IMR-90 (cell line): ENCODE measurements around the gene HIVEP3. TPM values are rescaled to one million over a fixed set of nuclear protein-coding genes. Genes with fewer than 3 reads are reported as not detected.

ENCODE experiments used
- ATAC-seq: fragments of 200-7000 bp; cut with Tn5 transposase; 2 replicates; pipeline ENCODE4 v1.9.1; 2020; ENCODE audit warnings: low read depth, mild to moderate bottlenecking, moderate library complexity
- BruUV-seq: library from RNA; stranded (reverse); fragments of 400-500 nt; replicated peaks from 2 replicates; lab custom pipeline; 2021; lab: Mats Ljungman, UMichigan
- CTCF ChIA-PET: fragments of 300-600 bp; formaldehyde crosslinking; extraction: SDS; loops from one replicate; lab custom pipeline; 2021; ENCODE audit warnings: antibody characterized with exemption; lab: Yijun Ruan, JAX
- POLR2A ChIA-PET: fragments of 300-600 bp; sonication (Branson Sonifier 250); formaldehyde crosslinking; loops from one replicate; lab custom pipeline; 2022; ENCODE audit warnings: antibody characterized with exemption; ENCODE audit not compliant: unreplicated experiment; lab: Charles Lee
- DNase-seq: peaks from one replicate; pipeline ENCODE4 v3.0.0; 2013
- H2AFZ ChIP-seq: replicated peaks from 2 replicates; pipeline ENCODE3; 2013; ENCODE audit warnings: low read length, mild to moderate bottlenecking; ENCODE audit not compliant: poor library complexity
- H2AK5ac ChIP-seq: 2 replicates; pipeline ENCODE4 v1.6.1; 2013; ENCODE audit warnings: low read depth, low read length, inconsistent platforms
- H2AK9ac ChIP-seq: replicated peaks from 2 replicates; pipeline ENCODE3; 2013; ENCODE audit warnings: mild to moderate bottlenecking, low read depth, low read length, moderate library complexity; ENCODE audit not compliant: poor library complexity
- H2BK120ac ChIP-seq: 2 replicates; pipeline ENCODE4 v1.6.1; 2013; ENCODE audit warnings: low read depth, low read length, inconsistent platforms
- H2BK15ac ChIP-seq: 3 replicates; pipeline ENCODE4 v1.6.1; 2013; ENCODE audit warnings: low read depth, low read length, inconsistent platforms
- H2BK20ac ChIP-seq: 2 replicates; pipeline ENCODE4 v1.6.1; 2013; ENCODE audit warnings: low read depth, mild to moderate bottlenecking, inconsistent platforms, low read length, moderate library complexity
- H2BK5ac ChIP-seq: 2 replicates; pipeline ENCODE4 v1.6.1; 2013; ENCODE audit warnings: mild to moderate bottlenecking, low read depth, low read length, inconsistent platforms; ENCODE audit not compliant: poor library complexity, severe bottlenecking
- H3K14ac ChIP-seq: replicated peaks from 2 replicates; pipeline ENCODE4 v1.6.1; 2013; ENCODE audit warnings: low read depth, low read length, inconsistent platforms
- H3K18ac ChIP-seq: 2 replicates; pipeline ENCODE4 v1.6.1; 2013; ENCODE audit warnings: low read depth, low read length, control low read depth
- H3K23ac ChIP-seq: 2 replicates; pipeline ENCODE4 v1.6.1; 2013; ENCODE audit warnings: low read depth, low read length, inconsistent platforms
- H3K27ac ChIP-seq: 2 replicates; pipeline ENCODE4 v1.5.1; 2013; ENCODE audit warnings: mild to moderate bottlenecking, control low read depth, low read length; ENCODE audit not compliant: insufficient read depth
- H3K27me3 ChIP-seq: 2 replicates; pipeline ENCODE4 v1.6.1; 2013; ENCODE audit warnings: low read length; ENCODE audit not compliant: control insufficient read depth, insufficient read depth
- H3K36me3 ChIP-seq: 2 replicates; pipeline ENCODE4 v1.6.1; 2013; ENCODE audit warnings: low read length, mixed read lengths; ENCODE audit not compliant: control insufficient read depth, insufficient read depth
- H3K4ac ChIP-seq: 2 replicates; pipeline ENCODE4 v1.6.1; 2013; ENCODE audit warnings: low read depth, low read length, inconsistent platforms
- H3K4me1 ChIP-seq: 2 replicates; pipeline ENCODE4 v1.6.1; 2013; ENCODE audit warnings: low read length, mixed read lengths; ENCODE audit not compliant: control insufficient read depth, insufficient read depth
- H3K4me2 ChIP-seq: 2 replicates; pipeline ENCODE4 v1.6.1; 2013; ENCODE audit warnings: low read depth, mild to moderate bottlenecking, control low read depth, low read length, moderate library complexity
- H3K4me3 ChIP-seq: 2 replicates; pipeline ENCODE4 v1.5.1; 2013; ENCODE audit warnings: low read depth, mild to moderate bottlenecking, control low read depth, low read length, moderate library complexity; ENCODE audit not compliant: insufficient read depth
- H3K56ac ChIP-seq: 2 replicates; pipeline ENCODE4 v1.6.1; 2013; ENCODE audit warnings: low read length, inconsistent platforms; ENCODE audit not compliant: insufficient read depth; ENCODE audit errors: extremely low read depth
- H3K79me1 ChIP-seq, 2 experiments: 2 replicates each; pipeline ENCODE4 v1.6.1; 2013; ENCODE audit warnings: low read length in 2 of 2, inconsistent platforms in 1 of 2, low read depth in 1 of 2
- H3K9ac ChIP-seq: 2 replicates; pipeline ENCODE4 v1.6.1; 2013; ENCODE audit warnings: low read depth, low read length, control low read depth
- H3K9me1 ChIP-seq: 2 replicates; pipeline ENCODE4 v1.6.1; 2013; ENCODE audit warnings: low read length, inconsistent platforms; ENCODE audit not compliant: insufficient read depth
- H3K9me3 ChIP-seq: 2 replicates; pipeline ENCODE4 v1.6.1; 2013; ENCODE audit warnings: low read length; ENCODE audit not compliant: control insufficient read depth, insufficient read depth
- H4K20me1 ChIP-seq: 2 replicates; pipeline ENCODE4 v1.6.1; 2013; ENCODE audit warnings: low read length, inconsistent platforms; ENCODE audit not compliant: insufficient read depth
- H4K5ac ChIP-seq: 2 replicates; pipeline ENCODE4 v1.6.1; 2013; ENCODE audit warnings: mild to moderate bottlenecking, low read depth, low read length, control low read depth
- H4K8ac ChIP-seq, 2 experiments: 2 replicates each; pipeline ENCODE4 v1.6.1; 2013; ENCODE audit warnings: low read depth in 2 of 2, low read length in 2 of 2, control low read depth in 1 of 2, inconsistent platforms in 1 of 2
- H4K91ac ChIP-seq: 2 replicates; pipeline ENCODE4 v1.6.1; 2013; ENCODE audit warnings: low read depth, low read length, inconsistent platforms; ENCODE audit not compliant: insufficient read depth
- RAD21 ChIP-seq: IDR thresholded peaks from 2 replicates; pipeline ENCODE4 v1.6.1; 2012; ENCODE audit warnings: low read length, improper control_type of control experiment
- WGBS, 2 experiments: methylation state at CpG; one replicate each; pipeline versions ENCODE4 v1.1.5 to v1.1.7; 2013; ENCODE audit warnings: missing lambda C conversion rate in 2 of 2; ENCODE audit not compliant: insufficient read length in 1 of 2; ENCODE audit errors: extremely low coverage in 2 of 2; 5-methylcytosine and 5-hydroxymethylcytosine counted together
- dilution Hi-C: fragments of 300-500 bp; cut with HindIII; formaldehyde crosslinking; loops from one replicate; pipeline ENCODE4 v1.14.3; 2018; ENCODE audit warnings: low sequenced_read_pairs; ENCODE audit not compliant: unreplicated experiment
- in situ Hi-C: fragments of 300-500 bp; cut with MboI; formaldehyde crosslinking; loops from 3 replicates; pipeline ENCODE4 v1.14.3; 2019; ENCODE audit warnings: low sequenced_read_pairs, inconsistent platforms, mixed read lengths
- intact Hi-C: fragments of 100-400 bp; cut with micrococcal nuclease; formaldehyde crosslinking; loops from 2 replicates; pipeline ENCODE4 v1.10.0; 2022
- polyA plus RNA-seq, 3 experiments: library from polyadenylated mRNA; depleted of rRNA; stranded (reverse); fragments of >200 nt; gene quantifications; 2 replicates each; pipeline ENCODE4 v1.2.3, GENCODE V29; 2012; ENCODE audit warnings: low replicate concordance in 1 of 3
- total RNA-seq: library from RNA; depleted of rRNA; stranded (reverse); fragments of >200 nt; gene quantifications from 2 replicates; pipeline ENCODE4 v1.2.3, GENCODE V29; 2012

The HIVEP3 gene
- total and polyA plus RNA-seq, 2 of the 4 experiments (the other 2 are of a cell fraction), result 1.4 to 4.0 TPM

- Histone ChIP-seq H3K23ac (no peak overlapping the region), H3K4me2 (no peak overlapping the region), H2BK120ac (no peak overlapping the region), H3K56ac (no peak overlapping the region), H3K9me3 (no peaks in the 10 kb centered on the region), H3K18ac (no peak overlapping the region), H3K36me3 (no peaks in the 10 kb centered on the region), H2AK5ac (peak overlapping the region; percentile 0; the same call in 1 of the 2 replicates), H2BK5ac (no peak overlapping the region), H4K5ac (no peak overlapping the region), H3K27me3 (no peaks in the 10 kb centered on the region; the same call in 1 of the 2 replicates), H2BK20ac (no peak overlapping the region), H3K14ac (no peak overlapping the region), H3K79me1 (no peaks in the 10 kb centered on the region), H3K9me1 (no peaks in the 10 kb centered on the region), H4K91ac (no peak overlapping the region), H2BK15ac (no peak overlapping the region), H2AK9ac (peak overlapping the region; percentile 8), H3K27ac (no peak overlapping the region), H4K20me1 (no peaks in the 10 kb centered on the region), H3K4ac (no peak overlapping the region), H3K4me1 (peaks cover 2% of the 10 kb centered on the region; the same call in 1 of the 2 replicates), H4K8ac (no peak overlapping the region), H3K9ac (no peak overlapping the region), H3K4me3 (no peak overlapping the region), H2AFZ (no peak overlapping the region)
- in situ Hi-C loops (no loop called here), intact Hi-C loops (no loop called here), dilution Hi-C loops (no loop called here)
- BruUV-seq, result no TSS peak
- DNase-seq, result peak; percentile 68
- 83% methylated on average over 9 of the region's 15 CpGs; no CpG with 5 or more reads in 1 of the 2 experiments for WGBS, 2 experiments
- ChIA-PET CTCF (no interaction called here), POLR2A (no interaction called here)
- TF ChIP-seq RAD21, result no peak
- ATAC-seq, result peak; percentile 39
These were observed 414.3 kb downstream of the HIVEP3 start for GRCh38 chr1:41504114-41505035.
